AG09309 (cell line): ENCODE results near the gene SMIM32.

ENCODE experiments used
- DNase-seq: peaks from one replicate; pipeline ENCODE4 v3.0.0-alpha.2; 2010; ENCODE audit warnings: low read depth
- H3K4me3 ChIP-seq: 2 replicates; pipeline ENCODE4 v1.5.1; 2011; ENCODE audit warnings: mild to moderate bottlenecking, low read depth, low read length, moderate library complexity; ENCODE audit not compliant: control insufficient read depth
- TF ChIP-seq, protein P1 (sequence below): IDR thresholded peaks from 2 replicates; pipeline ENCODE4 v1.5.1; 2011; ENCODE audit warnings: mild to moderate bottlenecking, low read depth, low read length, inconsistent platforms; ENCODE audit not compliant: insufficient read depth, control insufficient read depth; ENCODE audit errors: missing control alignments

SMIM32 gene

DNA sequence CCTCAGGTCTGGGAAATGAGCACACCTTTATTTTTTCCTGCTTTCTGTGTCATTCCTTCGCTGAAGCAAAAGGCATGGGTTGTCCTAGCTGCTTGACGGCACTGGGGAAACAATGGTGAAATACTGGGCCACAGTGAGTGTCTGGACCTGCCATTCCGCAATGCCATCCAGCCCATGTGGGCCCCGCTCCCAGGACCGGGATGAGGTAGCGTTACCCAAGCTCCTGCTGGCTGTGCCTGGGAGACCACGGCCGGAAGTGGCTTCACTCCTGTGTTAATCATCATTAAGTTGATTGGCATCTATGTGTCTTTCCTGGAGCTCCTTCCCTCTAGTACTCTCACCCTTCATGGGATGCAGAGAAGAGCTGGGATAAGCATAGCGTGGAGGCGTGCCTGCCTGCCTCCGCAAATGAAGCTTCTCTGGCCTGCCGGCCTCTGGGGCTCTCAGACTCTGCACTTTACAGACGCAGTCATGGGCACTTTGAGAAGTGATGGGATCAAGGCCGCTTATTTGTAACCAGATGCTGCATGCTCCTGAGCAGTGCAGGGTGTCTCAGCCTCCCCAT, 16.5 kb upstream of the SMIM32 start:
- no peak for DNase-seq
- TF ChIP-seq, protein P1, sequence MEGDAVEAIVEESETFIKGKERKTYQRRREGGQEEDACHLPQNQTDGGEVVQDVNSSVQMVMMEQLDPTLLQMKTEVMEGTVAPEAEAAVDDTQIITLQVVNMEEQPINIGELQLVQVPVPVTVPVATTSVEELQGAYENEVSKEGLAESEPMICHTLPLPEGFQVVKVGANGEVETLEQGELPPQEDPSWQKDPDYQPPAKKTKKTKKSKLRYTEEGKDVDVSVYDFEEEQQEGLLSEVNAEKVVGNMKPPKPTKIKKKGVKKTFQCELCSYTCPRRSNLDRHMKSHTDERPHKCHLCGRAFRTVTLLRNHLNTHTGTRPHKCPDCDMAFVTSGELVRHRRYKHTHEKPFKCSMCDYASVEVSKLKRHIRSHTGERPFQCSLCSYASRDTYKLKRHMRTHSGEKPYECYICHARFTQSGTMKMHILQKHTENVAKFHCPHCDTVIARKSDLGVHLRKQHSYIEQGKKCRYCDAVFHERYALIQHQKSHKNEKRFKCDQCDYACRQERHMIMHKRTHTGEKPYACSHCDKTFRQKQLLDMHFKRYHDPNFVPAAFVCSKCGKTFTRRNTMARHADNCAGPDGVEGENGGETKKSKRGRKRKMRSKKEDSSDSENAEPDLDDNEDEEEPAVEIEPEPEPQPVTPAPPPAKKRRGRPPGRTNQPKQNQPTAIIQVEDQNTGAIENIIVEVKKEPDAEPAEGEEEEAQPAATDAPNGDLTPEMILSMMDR = no peak
- no peak overlapping the region for H3K4me3 ChIP-seq

DNA sequence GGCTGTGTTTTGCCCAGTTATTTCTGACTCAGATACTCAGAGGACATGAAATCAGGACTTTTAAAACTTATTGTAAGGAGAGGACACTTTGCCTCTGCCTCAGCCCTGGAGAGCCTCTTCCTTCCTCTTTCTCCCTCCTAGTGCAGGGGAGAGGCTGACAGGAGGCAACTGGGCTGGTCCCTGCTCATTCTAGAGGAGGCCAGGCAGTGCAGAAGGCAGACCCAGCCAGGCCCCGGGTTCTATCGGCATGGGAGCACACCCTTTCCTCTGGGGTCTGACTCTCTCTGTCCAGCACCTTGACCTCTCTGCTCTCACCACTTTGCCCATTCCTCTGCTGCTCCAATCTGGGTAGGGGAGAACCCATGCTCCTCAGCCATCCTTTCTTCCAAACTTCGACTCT, 16.0 kb upstream of the SMIM32 start:
- no peak for DNase-seq
- TF ChIP-seq, protein P1 = no peak
- H3K4me3 ChIP-seq = no peak overlapping the region

DNA sequence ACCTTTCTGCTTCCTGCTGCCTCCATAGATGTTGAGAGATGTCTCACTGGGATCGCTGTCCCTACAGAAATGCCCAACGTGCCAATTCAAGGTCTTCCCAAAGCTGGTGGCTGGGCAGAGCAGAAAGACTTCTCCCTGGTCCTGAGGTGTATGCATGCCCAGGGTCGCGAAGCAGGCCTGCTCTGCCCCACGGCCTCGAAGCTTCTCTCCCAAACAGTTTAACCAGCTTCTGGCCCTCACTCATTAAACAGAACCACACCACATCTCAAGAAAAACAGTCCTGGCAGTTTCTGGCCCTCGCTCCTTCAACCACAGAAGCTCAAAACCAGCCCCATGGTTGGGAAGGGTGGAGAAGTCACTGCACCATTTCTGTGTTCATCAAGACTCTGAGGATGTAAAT, 14.7 kb upstream of the SMIM32 start:
- DNase-seq = no peak
- H3K4me3 ChIP-seq = no peak overlapping the region
- TF ChIP-seq, protein P1 = no peak

DNA sequence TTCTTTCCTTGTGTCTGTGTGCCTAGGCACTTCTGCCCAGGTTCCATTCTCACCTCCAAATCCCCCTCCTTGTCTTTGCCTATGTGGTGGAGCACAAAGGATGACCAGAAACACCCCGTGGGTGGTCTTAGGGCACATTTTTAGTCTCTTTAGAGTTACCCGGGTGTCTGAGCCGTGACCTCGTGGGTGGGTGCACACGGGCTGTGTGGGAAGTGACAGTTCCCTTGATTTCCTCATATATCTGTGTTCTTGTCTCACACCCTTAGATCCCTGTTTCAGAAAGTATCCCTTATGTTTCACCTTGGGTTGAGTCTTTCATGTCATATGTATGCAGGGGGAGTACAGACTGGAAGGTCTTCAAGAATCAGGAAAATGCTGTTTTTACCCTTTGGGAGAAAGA, 13.4 kb upstream of the SMIM32 start:
- DNase-seq = no peak

DNA sequence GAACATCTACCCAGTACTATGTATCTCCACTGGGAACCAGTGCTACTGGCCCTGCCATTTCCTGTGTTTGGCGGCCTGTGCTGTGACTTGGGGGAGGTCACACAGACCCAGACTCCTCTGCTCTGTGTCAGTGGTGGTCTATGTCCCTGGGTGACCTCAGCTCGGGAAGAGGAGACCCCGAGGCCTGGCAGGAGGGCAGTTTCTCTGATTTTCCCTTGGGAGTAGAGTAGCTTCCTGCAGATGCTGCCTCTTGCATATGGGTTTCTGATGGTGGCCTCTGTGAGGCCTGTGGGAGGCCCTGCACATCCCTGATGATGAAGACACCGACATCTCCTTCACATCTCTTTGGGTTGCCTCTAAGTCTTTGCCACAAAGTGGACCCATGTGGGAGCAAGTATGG, 13.0 kb upstream of the SMIM32 start:
- no peak overlapping the region for H3K4me3 ChIP-seq
- no peak for DNase-seq
- TF ChIP-seq, protein P1 = no peak

More for the DNA sequence above, 13.4 kb upstream of the SMIM32 start:
- TF ChIP-seq, protein P1 = no peak
- H3K4me3 ChIP-seq = no peak overlapping the region

DNA sequence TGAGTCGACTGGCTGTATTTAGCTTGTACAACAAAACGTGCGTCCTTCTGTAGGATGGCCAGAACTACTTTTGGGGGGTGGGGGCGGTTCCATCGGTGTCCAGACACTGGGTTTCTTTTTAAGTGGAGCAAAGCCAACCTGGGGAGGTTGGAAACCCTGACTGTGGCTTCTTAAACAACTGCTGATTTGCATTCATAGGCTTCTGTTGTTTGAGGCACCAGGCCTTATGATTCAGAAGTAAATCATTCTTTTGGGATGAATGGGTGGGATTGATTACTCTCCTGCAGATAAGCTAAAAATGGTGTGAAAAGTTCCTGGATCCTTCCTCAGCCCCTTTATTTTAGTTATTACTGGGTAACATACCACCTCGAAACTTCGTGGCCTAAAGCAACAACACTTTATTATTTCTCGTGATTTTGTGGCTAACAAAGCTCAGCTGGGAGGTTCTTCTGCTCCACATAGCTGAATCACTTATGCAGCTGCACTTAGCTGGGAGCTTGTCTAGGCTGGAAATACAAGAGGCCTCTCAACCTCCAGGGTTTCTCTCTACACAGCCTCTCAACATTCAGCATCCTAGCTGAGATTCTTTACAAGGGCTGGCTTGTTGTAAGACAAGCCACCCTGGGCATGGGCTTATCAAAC, 12.2 kb upstream of the SMIM32 start:
- TF ChIP-seq, protein P1 = no peak
- H3K4me3 ChIP-seq = no peak overlapping the region
- no peak for DNase-seq
